ENCODE results near the gene KLHL36.

DNA sequence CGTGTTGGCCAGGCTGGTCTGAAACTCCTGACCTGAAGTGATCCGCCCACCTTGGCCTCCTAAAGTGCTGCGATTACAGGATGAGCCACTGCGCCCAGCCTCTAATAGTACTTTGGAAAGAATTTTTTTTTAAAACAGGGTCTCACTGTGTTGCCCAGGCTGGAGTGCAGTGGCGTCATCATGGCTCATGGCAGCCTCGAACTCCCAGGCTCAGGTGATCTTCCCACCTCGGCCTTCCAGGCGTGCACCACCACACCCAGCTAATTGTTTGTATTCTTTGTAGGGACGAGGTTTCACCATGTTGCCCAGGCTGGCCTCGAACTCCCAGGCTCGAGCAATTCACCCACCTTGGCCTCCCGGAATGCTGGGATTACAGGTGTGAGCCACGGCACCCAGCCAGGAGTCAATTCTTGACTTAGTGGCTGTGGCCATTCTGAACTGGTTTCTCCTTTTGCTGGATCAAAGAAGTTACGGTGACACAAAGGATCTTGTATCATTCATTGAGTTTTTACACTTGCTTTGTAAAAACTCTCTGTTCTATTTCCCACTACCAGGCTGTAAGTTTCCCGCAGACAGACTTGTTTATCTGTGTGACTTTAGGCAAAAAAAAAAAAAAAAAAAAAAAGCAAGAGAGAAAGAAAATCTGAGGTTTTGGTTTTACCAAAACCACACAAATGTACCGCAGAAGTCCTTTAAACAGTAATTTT lies 17.7 kb upstream of the KLHL36 start:
- no peak for TF ChIP-seq EZH2phosphoT487 (IDR thresholded peaks at IDR 0.05; ENCODE audit: borderline replicate concordance)
- TF ChIP-seq, protein P1, sequence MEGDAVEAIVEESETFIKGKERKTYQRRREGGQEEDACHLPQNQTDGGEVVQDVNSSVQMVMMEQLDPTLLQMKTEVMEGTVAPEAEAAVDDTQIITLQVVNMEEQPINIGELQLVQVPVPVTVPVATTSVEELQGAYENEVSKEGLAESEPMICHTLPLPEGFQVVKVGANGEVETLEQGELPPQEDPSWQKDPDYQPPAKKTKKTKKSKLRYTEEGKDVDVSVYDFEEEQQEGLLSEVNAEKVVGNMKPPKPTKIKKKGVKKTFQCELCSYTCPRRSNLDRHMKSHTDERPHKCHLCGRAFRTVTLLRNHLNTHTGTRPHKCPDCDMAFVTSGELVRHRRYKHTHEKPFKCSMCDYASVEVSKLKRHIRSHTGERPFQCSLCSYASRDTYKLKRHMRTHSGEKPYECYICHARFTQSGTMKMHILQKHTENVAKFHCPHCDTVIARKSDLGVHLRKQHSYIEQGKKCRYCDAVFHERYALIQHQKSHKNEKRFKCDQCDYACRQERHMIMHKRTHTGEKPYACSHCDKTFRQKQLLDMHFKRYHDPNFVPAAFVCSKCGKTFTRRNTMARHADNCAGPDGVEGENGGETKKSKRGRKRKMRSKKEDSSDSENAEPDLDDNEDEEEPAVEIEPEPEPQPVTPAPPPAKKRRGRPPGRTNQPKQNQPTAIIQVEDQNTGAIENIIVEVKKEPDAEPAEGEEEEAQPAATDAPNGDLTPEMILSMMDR (conservative IDR thresholded peaks at IDR 0.05; ENCODE audit: low read length): no peak

All from Loucy (cell line).